ENCODE measurements around the gene KITLG. TPM values are rescaled to one million over a fixed set of nuclear protein-coding genes. Genes with fewer than 3 reads are reported as not detected.
"Not testable (repeated sequence)": the region's sequence is repeated elsewhere in the genome, so short reads cannot be mapped to it uniquely, and the experiment has no call there.

KITLG gene
- polyA plus RNA-seq, 4 donors, result 29.6 to 40.9 (median 38.0) TPM

- DNase-seq (ENCODE audit: low read depth in 4 of 4, low spot score in 3 of 4), result no peak
Measured at GRCh38 chr12:88501972-88502938, 78.0 kb downstream of the KITLG start.

GRCh38 chr12:88496891-88497371 lies 83.3 kb downstream of the KITLG start:
- DNase-seq (ENCODE audit: low read depth in 4 of 4, low spot score in 3 of 4), result no peak

GRCh38 chr12:88496429-88496828 lies 83.8 kb downstream of the KITLG start:
- DNase-seq (ENCODE audit: low read depth in 4 of 4, low spot score in 3 of 4), result no peak

GRCh38 chr12:88495031-88495430 lies 85.2 kb downstream of the KITLG start:
- no peak for DNase-seq (ENCODE audit: low read depth in 4 of 4, low spot score in 3 of 4)

GRCh38 chr12:88494520-88494919 lies 85.8 kb downstream of the KITLG start:
- DNase-seq (ENCODE audit: low read depth in 4 of 4, low spot score in 3 of 4), result no peak

- no peak for DNase-seq (ENCODE audit: low read depth in 4 of 4, low spot score in 3 of 4)
Measured at GRCh38 chr12:88493636-88494035, 86.6 kb downstream of the KITLG start.

- no peak for DNase-seq (ENCODE audit: low read depth in 4 of 4, low spot score in 3 of 4)
Measured at GRCh38 chr12:88490425-88490824, 89.8 kb downstream of the KITLG start.

GRCh38 chr12:88472775-88473174 lies 107.5 kb downstream of the KITLG start:
- no peak for DNase-seq (ENCODE audit: low read depth in 4 of 4, low spot score in 3 of 4)

- no peak for DNase-seq (ENCODE audit: low read depth in 4 of 4, low spot score in 3 of 4)
Measured at GRCh38 chr12:88472248-88472647, 108.0 kb downstream of the KITLG start.

- DNase-seq (ENCODE audit: low read depth in 4 of 4, low spot score in 3 of 4), result no peak
Measured at GRCh38 chr12:88471331-88472045, 108.8 kb downstream of the KITLG start.

GRCh38 chr12:88469154-88469553 lies 111.1 kb downstream of the KITLG start:
- DNase-seq (ENCODE audit: low read depth in 4 of 4, low spot score in 3 of 4), result no peak

GRCh38 chr12:88468581-88468980 lies 111.7 kb downstream of the KITLG start:
- DNase-seq (ENCODE audit: low read depth in 4 of 4, low spot score in 3 of 4), result no peak

- not testable (repeated sequence) for DNase-seq (ENCODE audit: low read depth in 4 of 4, low spot score in 3 of 4)
Measured at GRCh38 chr12:88466708-88467107, 113.6 kb downstream of the KITLG start.

- no peak for DNase-seq (ENCODE audit: low read depth in 4 of 4, low spot score in 3 of 4)
Measured at GRCh38 chr12:88458327-88458726, 121.9 kb downstream of the KITLG start.

GRCh38 chr12:88453323-88453722 lies 126.9 kb downstream of the KITLG start:
- no peak for DNase-seq (ENCODE audit: low read depth in 4 of 4, low spot score in 3 of 4)

GRCh38 chr12:88451205-88451604 lies 129.1 kb downstream of the KITLG start:
- no peak for DNase-seq (ENCODE audit: low read depth in 4 of 4, low spot score in 3 of 4)

GRCh38 chr12:88450136-88450535 lies 130.1 kb downstream of the KITLG start:
- DNase-seq (ENCODE audit: low read depth in 4 of 4, low spot score in 3 of 4), result no peak

- DNase-seq (ENCODE audit: low read depth in 4 of 4, low spot score in 3 of 4), result peak in 1 of 4 donors; percentile 3
Measured at GRCh38 chr12:88448337-88448915, 131.8 kb downstream of the KITLG start.

GRCh38 chr12:88445705-88446394 lies 134.4 kb downstream of the KITLG start:
- DNase-seq (ENCODE audit: low read depth in 4 of 4, low spot score in 3 of 4), result no peak

- DNase-seq (ENCODE audit: low read depth in 4 of 4, low spot score in 3 of 4), result no peak
Measured at GRCh38 chr12:88444481-88444880, 135.8 kb downstream of the KITLG start.

Measured in right renal pelvis (tissue), 4 donors.